ENCODE data around the gene LCE5A. TPM values are rescaled to one million over a fixed set of nuclear protein-coding genes. Genes with fewer than 3 reads are reported as not detected.
"Not testable (repeated sequence)": the region's sequence is repeated elsewhere in the genome, so short reads cannot be mapped to it uniquely, and the experiment has no call there.

Gene LCE5A
- not detected for total RNA-seq

GRCh38 chr1:152510503-152510902, at the start of gene LCE5A:
LCE5A (plus strand) TSS chr1:152510803; CDS start chr1:152511535, 732 bp downstream.
- Mint-ChIP-seq H3K27ac (no peak within 1 kb of the TSS), H3K9me3 (no peaks in the 10 kb centered on the region), H3K4me1 (no peaks in the 10 kb centered on the region), H3K36me3 (no peaks in the 10 kb centered on the region), H3K4me3 (no peak within 1 kb of the TSS), H3K27me3 (peaks cover 55% of the 10 kb centered on the region)
- no peak for DNase-seq

GRCh38 chr1:152461544-152461943, 49.1 kb upstream of the LCE5A start:
- peaks cover 9% of the 10 kb centered on the region for H3K27me3 Mint-ChIP-seq
- H3K36me3 Mint-ChIP-seq = no peaks in the 10 kb centered on the region
- peak overlapping the region; percentile 16 for H3K27ac Mint-ChIP-seq
- peaks cover 30% of the 10 kb centered on the region for H3K4me1 Mint-ChIP-seq
- H3K4me3 Mint-ChIP-seq = no peak overlapping the region
- peaks cover 6% of the 10 kb centered on the region for H3K9me3 Mint-ChIP-seq
- peak; percentile 56 for DNase-seq

GRCh38 chr1:152462636-152463035, 48.0 kb upstream of the LCE5A start:
- peaks cover 30% of the 10 kb centered on the region for H3K4me1 Mint-ChIP-seq
- H3K9me3 Mint-ChIP-seq = peaks cover 10% of the 10 kb centered on the region
- no peak overlapping the region for H3K27ac Mint-ChIP-seq
- H3K27me3 Mint-ChIP-seq = peaks cover 14% of the 10 kb centered on the region
- peaks cover 1% of the 10 kb centered on the region for H3K36me3 Mint-ChIP-seq
- DNase-seq = no peak
- no peak overlapping the region for H3K4me3 Mint-ChIP-seq

- Mint-ChIP-seq H3K36me3 (peaks cover 1% of the 10 kb centered on the region), H3K4me1 (peaks cover 3% of the 10 kb centered on the region), H3K9me3 (peaks cover 10% of the 10 kb centered on the region), H3K4me3 (no peak overlapping the region), H3K27ac (no peak overlapping the region), H3K27me3 (peaks cover 24% of the 10 kb centered on the region)
- no peak for DNase-seq
These were observed 44.4 kb upstream of the LCE5A start for GRCh38 chr1:152466217-152466616.

- H3K9me3 Mint-ChIP-seq = peaks cover 26% of the 10 kb centered on the region
- H3K27ac Mint-ChIP-seq = no peak overlapping the region
- H3K4me1 Mint-ChIP-seq = no peaks in the 10 kb centered on the region
- DNase-seq = no peak
- peaks cover 14% of the 10 kb centered on the region for H3K27me3 Mint-ChIP-seq
- H3K36me3 Mint-ChIP-seq = peaks cover 6% of the 10 kb centered on the region
- no peak overlapping the region for H3K4me3 Mint-ChIP-seq
These were observed 36.6 kb upstream of the LCE5A start for GRCh38 chr1:152473887-152474537.

GRCh38 chr1:152479792-152480595, 30.6 kb upstream of the LCE5A start:
- peak; percentile 62 for DNase-seq
- Mint-ChIP-seq H3K4me3 (no peak overlapping the region), H3K9me3 (peaks cover 20% of the 10 kb centered on the region), H3K27ac (peak overlapping the region; percentile 9), H3K27me3 (no peaks in the 10 kb centered on the region), H3K4me1 (peaks cover 8% of the 10 kb centered on the region), H3K36me3 (peaks cover 3% of the 10 kb centered on the region)

GRCh38 chr1:152481869-152482664, 28.5 kb upstream of the LCE5A start:
- Mint-ChIP-seq H3K4me3 (no peak overlapping the region), H3K9me3 (peaks cover 6% of the 10 kb centered on the region), H3K36me3 (peaks cover under 1% of the 10 kb centered on the region), H3K27ac (no peak overlapping the region), H3K4me1 (peaks cover 8% of the 10 kb centered on the region), H3K27me3 (no peaks in the 10 kb centered on the region)
- DNase-seq = no peak

- Mint-ChIP-seq H3K9me3 (peaks cover 4% of the 10 kb centered on the region), H3K36me3 (no peaks in the 10 kb centered on the region), H3K4me1 (peaks cover 4% of the 10 kb centered on the region), H3K27ac (no peak overlapping the region), H3K27me3 (peaks cover 1% of the 10 kb centered on the region), H3K4me3 (no peak overlapping the region)
- no peak for DNase-seq
These were observed 24.1 kb upstream of the LCE5A start for GRCh38 chr1:152486400-152487006.

- peaks cover 4% of the 10 kb centered on the region for H3K4me1 Mint-ChIP-seq
- no peaks in the 10 kb centered on the region for H3K36me3 Mint-ChIP-seq
- peaks cover 3% of the 10 kb centered on the region for H3K27me3 Mint-ChIP-seq
- DNase-seq = no peak
- no peak overlapping the region for H3K27ac Mint-ChIP-seq
- H3K9me3 Mint-ChIP-seq = peaks cover 4% of the 10 kb centered on the region
- H3K4me3 Mint-ChIP-seq = no peak overlapping the region
These were observed 22.7 kb upstream of the LCE5A start for GRCh38 chr1:152487871-152488270.

GRCh38 chr1:152491537-152491936, 19.1 kb upstream of the LCE5A start:
- not testable (repeated sequence) for H3K27ac Mint-ChIP-seq, H3K4me3 Mint-ChIP-seq, DNase-seq, H3K4me1 Mint-ChIP-seq, H3K36me3 Mint-ChIP-seq, H3K9me3 Mint-ChIP-seq
- H3K27me3 Mint-ChIP-seq = peaks cover 22% of the 10 kb centered on the region

- no peaks in the 10 kb centered on the region for H3K36me3 Mint-ChIP-seq
- H3K4me3 Mint-ChIP-seq = no peak overlapping the region
- H3K27me3 Mint-ChIP-seq = peaks cover 26% of the 10 kb centered on the region
- H3K9me3 Mint-ChIP-seq = no peaks in the 10 kb centered on the region
- H3K4me1 Mint-ChIP-seq = no peaks in the 10 kb centered on the region
- no peak overlapping the region for H3K27ac Mint-ChIP-seq
- no peak for DNase-seq
These were observed 15.4 kb upstream of the LCE5A start for GRCh38 chr1:152495066-152495675.

- Mint-ChIP-seq H3K36me3 (no peaks in the 10 kb centered on the region), H3K27ac (no peak overlapping the region), H3K4me1 (no peaks in the 10 kb centered on the region), H3K4me3 (no peak overlapping the region), H3K27me3 (peaks cover 23% of the 10 kb centered on the region), H3K9me3 (no peaks in the 10 kb centered on the region)
- no peak for DNase-seq
These were observed 13.3 kb upstream of the LCE5A start for GRCh38 chr1:152497273-152497672.

GRCh38 chr1:152501704-152502103, 8.9 kb upstream of the LCE5A start:
- no peaks in the 10 kb centered on the region for H3K9me3 Mint-ChIP-seq
- no peak overlapping the region for H3K4me3 Mint-ChIP-seq
- no peaks in the 10 kb centered on the region for H3K36me3 Mint-ChIP-seq
- H3K27ac Mint-ChIP-seq = no peak overlapping the region
- H3K27me3 Mint-ChIP-seq = peaks cover 3% of the 10 kb centered on the region
- DNase-seq = no peak
- no peaks in the 10 kb centered on the region for H3K4me1 Mint-ChIP-seq

- H3K27ac Mint-ChIP-seq = no peak overlapping the region
- H3K4me3 Mint-ChIP-seq = no peak overlapping the region
- no peaks in the 10 kb centered on the region for H3K36me3 Mint-ChIP-seq
- H3K9me3 Mint-ChIP-seq = no peaks in the 10 kb centered on the region
- no peak for DNase-seq
- no peaks in the 10 kb centered on the region for H3K4me1 Mint-ChIP-seq
- no peaks in the 10 kb centered on the region for H3K27me3 Mint-ChIP-seq
These were observed 8.0 kb upstream of the LCE5A start for GRCh38 chr1:152502496-152503180.

Data from activated naive CD8-positive, alpha-beta T cell treated with anti-CD3 and anti-CD28 coated beads for 36 hours (primary cell).